ENCODE measurements around the gene LCNL1. TPM values are rescaled to one million over a fixed set of nuclear protein-coding genes. Genes with fewer than 3 reads are reported as not detected.

The LCNL1 gene
- total RNA-seq, 1 donor from 2014 or later: 5.1 TPM

DNA sequence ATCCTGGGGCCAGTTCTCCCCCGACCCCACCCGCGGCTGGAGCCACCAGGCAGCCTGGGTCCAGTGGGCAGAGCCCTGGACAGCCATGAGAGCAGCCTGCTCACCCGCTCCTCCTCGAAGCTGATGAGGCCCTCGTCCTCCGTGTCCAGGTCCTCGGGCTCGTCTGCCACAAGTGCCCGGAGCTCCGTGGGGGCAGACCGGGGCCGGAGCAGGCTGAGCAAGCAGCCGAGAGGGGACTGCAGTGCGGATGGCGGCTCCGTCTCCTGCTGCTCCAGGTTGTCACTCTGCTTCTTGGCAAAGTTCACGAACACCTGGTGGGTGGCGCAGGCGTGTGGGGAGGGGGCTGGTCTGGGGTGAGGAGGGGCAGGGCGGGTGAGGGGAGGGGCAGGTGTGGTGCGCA lies 25.5 kb downstream of the LCNL1 start:
- no peaks in the 10 kb centered on the region for H3K27me3 ChIP-seq
- peaks cover 5% of the 10 kb centered on the region for H3K4me1 ChIP-seq
- no peaks in the 10 kb centered on the region for H3K9me3 ChIP-seq
- TF ChIP-seq, protein P1, sequence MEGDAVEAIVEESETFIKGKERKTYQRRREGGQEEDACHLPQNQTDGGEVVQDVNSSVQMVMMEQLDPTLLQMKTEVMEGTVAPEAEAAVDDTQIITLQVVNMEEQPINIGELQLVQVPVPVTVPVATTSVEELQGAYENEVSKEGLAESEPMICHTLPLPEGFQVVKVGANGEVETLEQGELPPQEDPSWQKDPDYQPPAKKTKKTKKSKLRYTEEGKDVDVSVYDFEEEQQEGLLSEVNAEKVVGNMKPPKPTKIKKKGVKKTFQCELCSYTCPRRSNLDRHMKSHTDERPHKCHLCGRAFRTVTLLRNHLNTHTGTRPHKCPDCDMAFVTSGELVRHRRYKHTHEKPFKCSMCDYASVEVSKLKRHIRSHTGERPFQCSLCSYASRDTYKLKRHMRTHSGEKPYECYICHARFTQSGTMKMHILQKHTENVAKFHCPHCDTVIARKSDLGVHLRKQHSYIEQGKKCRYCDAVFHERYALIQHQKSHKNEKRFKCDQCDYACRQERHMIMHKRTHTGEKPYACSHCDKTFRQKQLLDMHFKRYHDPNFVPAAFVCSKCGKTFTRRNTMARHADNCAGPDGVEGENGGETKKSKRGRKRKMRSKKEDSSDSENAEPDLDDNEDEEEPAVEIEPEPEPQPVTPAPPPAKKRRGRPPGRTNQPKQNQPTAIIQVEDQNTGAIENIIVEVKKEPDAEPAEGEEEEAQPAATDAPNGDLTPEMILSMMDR (IDR thresholded peaks at IDR 0.05): no peak
- H3K27ac ChIP-seq: no peak overlapping the region
- H3K4me3 ChIP-seq: no peak overlapping the region
- DNase-seq: no peak
- no peaks in the 10 kb centered on the region for H3K36me3 ChIP-seq
- intact Hi-C loops (cut with DNase I): no loop called here
- no peak for ATAC-seq

DNA sequence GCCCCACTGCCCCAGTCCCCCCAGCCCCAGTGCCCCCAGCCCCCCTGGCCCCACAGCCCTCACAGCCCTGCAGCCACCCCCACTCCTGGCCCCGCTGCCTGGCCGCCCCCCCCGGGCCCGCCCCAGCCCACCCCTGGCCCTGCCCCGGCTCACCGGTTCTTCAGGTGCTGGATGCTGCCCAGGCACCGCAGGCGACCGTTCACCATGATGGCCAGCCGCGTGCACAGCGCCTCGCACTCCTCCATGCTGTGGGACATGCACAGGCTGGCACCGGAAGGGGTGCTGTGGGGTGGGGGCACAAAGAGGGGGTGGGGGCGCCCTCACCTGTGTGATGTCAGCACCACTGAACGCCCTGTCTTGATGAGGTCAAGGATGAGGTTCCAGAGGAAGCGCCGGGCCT lies 26.4 kb downstream of the LCNL1 start:
- peaks cover 5% of the 10 kb centered on the region for H3K4me1 ChIP-seq
- no peaks in the 10 kb centered on the region for H3K9me3 ChIP-seq
- no peaks in the 10 kb centered on the region for H3K36me3 ChIP-seq
- no peak for ATAC-seq
- no peak overlapping the region for H3K4me3 ChIP-seq
- no peak overlapping the region for H3K27ac ChIP-seq
- TF ChIP-seq, protein P1 (IDR thresholded peaks at IDR 0.05): no peak
- intact Hi-C loops (cut with DNase I): no loop called here
- DNase-seq: no peak
- H3K27me3 ChIP-seq: no peaks in the 10 kb centered on the region

DNA sequence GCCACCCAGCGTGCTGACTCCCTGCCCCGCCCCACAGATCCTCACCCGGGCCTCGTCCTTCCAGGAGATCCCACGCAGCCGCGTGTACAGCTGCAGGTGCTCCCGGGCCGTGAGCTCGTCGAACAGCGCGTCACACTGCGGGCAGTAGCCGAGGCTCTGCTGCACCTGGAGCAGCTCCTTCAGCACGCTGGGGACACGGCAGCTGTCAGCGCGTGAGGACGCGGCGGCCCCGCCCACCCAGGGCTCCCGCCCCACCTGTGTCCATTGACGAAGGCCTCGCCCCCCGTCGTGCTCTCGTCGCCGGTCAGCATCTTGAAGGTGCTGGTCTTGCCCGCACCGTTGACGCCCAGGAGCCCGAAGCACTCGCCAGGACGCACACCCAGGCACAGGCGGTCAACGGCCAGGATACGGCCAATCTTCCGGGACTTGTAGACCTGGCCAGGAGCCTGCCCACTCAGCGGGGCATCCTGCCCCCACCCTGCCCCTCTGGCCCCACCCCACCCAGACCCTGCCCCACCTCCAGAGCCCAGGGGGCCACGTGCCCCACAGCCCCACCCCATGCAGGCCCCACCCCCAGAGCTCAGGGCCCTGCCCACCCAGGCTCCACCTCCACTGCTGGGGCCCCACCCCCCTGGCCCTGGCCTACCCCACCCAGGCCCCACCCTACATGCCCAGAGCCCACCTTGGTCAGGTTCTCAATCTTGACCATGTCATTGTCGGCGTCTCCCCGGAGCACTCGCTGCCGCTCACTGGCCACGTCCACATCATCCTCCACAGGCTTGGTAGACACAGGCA lies 27.3 kb downstream of the LCNL1 start:
- ATAC-seq (no peak), DNase-seq (no peak)
- H3K36me3 ChIP-seq: no peaks in the 10 kb centered on the region

DNA sequence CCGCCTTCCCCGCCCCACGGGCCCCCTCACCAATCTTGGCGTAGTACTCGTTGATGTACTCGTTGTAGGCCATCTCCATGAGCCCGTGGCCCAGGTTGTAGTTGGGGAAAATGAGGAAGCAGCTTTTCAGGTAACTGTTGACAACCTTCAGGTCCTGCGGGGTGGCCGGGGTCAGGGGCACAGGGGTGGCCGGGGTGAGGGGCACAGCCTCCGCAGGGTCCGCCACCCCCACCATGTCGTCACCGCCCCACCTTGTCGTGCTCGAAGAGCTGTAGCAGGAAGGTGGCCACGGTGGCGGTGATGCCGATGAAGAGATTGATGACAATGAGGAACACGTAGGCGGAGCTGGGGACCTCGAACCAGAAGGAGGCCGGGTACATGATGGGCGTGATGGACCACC lies 28.4 kb downstream of the LCNL1 start:
- H3K27me3 ChIP-seq: no peaks in the 10 kb centered on the region
- H3K4me3 ChIP-seq: no peak overlapping the region
- peaks cover 5% of the 10 kb centered on the region for H3K4me1 ChIP-seq
- H3K36me3 ChIP-seq: peaks cover 8% of the 10 kb centered on the region
- H3K9me3 ChIP-seq: no peaks in the 10 kb centered on the region
- DNase-seq: no peak
- H3K27ac ChIP-seq: no peak overlapping the region
- no peak for ATAC-seq
- intact Hi-C loops (cut with DNase I): no loop called here
- TF ChIP-seq, protein P1 (IDR thresholded peaks at IDR 0.05): no peak

More for the DNA sequence above, 27.3 kb downstream of the LCNL1 start:
- H3K4me1 ChIP-seq: peaks cover 5% of the 10 kb centered on the region
- intact Hi-C loops (cut with DNase I): no loop called here
- no peaks in the 10 kb centered on the region for H3K27me3 ChIP-seq
- no peak overlapping the region for H3K27ac ChIP-seq
- TF ChIP-seq, protein P1 (IDR thresholded peaks at IDR 0.05): no peak
- no peak overlapping the region for H3K4me3 ChIP-seq
- H3K9me3 ChIP-seq: no peaks in the 10 kb centered on the region

DNA sequence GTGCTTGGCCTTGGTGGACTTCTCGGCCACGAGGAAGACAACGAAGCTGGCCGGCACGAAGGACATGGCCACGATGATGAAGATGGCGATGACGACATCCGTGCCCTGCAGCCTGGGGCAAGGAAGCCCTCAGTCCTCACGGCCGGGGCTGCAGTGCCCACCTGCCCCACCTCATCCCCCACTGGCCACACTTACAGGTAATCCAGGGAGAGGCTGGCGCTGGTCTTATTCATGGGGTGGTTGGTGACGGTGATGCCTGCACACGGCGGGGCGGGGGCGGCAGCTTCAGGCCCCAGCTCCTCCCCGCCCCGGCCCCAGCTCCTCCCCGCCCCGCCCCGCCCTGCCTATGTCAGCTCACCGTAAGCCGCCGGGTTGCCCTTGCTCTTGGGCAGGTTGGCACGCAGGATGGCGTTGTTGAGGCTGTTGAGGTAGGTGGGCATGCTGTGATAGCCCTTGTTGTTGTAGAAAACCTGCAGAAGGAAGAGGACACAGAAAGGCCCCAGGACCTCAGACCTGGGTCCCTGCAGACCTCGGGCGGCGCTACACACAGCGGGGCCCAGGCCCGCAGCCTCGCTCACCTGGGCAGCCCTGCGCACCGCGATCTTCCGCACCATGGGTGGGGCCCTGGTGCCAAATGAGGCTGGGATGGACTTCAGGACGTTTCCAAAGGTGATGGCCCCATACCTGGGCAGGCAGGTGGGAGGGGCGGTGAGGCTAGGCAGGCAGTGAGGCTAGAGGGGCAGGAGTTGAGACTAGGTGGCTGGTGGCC lies 29.3 kb downstream of the LCNL1 start:
- TF ChIP-seq, protein P1 (IDR thresholded peaks at IDR 0.05): no peak
- Histone ChIP-seq H3K27ac (no peak overlapping the region), H3K4me1 (peaks cover 4% of the 10 kb centered on the region), H3K27me3 (no peaks in the 10 kb centered on the region), H3K9me3 (no peaks in the 10 kb centered on the region), H3K36me3 (peaks cover 11% of the 10 kb centered on the region), H3K4me3 (no peak overlapping the region)
- no peak for DNase-seq
- intact Hi-C loops (cut with DNase I): no loop called here
- no peak for ATAC-seq
